ENCODE results near the gene MAN1C1. TPM values are rescaled to one million over a fixed set of nuclear protein-coding genes. Genes with fewer than 3 reads are reported as not detected.

MAN1C1 gene
- total RNA-seq, 1 experiment from 2014 or later, result 1.2 TPM

DNA sequence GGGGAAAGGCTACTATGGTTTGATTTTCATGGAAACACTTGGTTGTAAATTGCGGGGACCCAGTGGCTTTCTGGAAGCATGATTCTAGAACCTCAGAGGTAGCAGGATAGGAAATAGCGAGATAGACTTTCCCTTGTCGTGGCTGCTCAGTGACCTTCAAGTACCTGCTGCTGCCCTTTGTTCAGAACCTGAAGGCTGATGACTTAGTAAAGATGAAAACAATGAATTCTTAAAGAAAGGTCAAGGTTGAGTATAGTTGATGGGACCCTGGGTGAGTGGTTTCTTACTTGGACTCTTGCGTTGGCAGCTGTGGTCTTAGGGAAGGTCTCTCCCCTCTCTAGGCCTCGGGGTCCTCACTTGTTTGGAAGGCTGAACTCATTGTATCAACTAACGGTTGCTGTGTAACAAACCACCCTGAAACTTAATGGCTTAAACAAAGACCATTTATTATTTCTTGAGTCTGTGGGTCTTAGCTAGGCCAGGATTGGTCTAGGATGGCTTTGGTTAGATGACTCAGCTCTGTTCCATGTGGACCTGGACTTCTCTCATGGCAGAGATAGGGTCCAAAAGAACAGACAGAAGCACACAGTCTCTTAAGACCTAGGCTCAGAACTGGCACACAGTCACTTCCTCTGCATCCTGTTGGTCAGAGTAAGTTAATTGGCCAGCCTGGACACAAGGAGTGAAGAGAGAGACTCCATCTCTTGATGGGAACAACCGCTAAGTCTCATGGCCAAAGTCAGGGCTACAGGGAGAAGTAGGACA lies 94.2 kb downstream of the MAN1C1 start:
- no peaks in the 10 kb centered on the region for H4K20me1 ChIP-seq (ENCODE audit: insufficient read depth)
- no peaks in the 10 kb centered on the region for H3K36me3 ChIP-seq (ENCODE audit: control insufficient read depth in 1 of 2, insufficient read depth in 2 of 2, low read length in 2 of 2)
- H2AFZ ChIP-seq (ENCODE audit: low read depth, low read length, poor library complexity, severe bottlenecking), result no peak overlapping the region
- ChIA-PET POLR2A (no interaction called here), CTCF (interaction anchor here (2.6 kb wide), 1 partner anchor 15 kb away, joined by 10 read pairs; no protein-coding TSS in a partner anchor), RAD21 (ENCODE audit: low non-redundant PET in 1 of 2, low total read pairs in 2 of 2, uncharacterized antibody in 2 of 2, unreplicated experiment in 2 of 2) (no interaction called here)
- no peak overlapping the region for H3K27ac ChIP-seq (ENCODE audit: low read depth, low read length)
- no peaks in the 10 kb centered on the region for H3K27me3 ChIP-seq (ENCODE audit: insufficient read depth, low read length)
- no peak overlapping the region for H3K9ac ChIP-seq (ENCODE audit: low read length)
- no peak overlapping the region for H3K4me2 ChIP-seq (ENCODE audit: low read length)
- TF ChIP-seq, protein P1, sequence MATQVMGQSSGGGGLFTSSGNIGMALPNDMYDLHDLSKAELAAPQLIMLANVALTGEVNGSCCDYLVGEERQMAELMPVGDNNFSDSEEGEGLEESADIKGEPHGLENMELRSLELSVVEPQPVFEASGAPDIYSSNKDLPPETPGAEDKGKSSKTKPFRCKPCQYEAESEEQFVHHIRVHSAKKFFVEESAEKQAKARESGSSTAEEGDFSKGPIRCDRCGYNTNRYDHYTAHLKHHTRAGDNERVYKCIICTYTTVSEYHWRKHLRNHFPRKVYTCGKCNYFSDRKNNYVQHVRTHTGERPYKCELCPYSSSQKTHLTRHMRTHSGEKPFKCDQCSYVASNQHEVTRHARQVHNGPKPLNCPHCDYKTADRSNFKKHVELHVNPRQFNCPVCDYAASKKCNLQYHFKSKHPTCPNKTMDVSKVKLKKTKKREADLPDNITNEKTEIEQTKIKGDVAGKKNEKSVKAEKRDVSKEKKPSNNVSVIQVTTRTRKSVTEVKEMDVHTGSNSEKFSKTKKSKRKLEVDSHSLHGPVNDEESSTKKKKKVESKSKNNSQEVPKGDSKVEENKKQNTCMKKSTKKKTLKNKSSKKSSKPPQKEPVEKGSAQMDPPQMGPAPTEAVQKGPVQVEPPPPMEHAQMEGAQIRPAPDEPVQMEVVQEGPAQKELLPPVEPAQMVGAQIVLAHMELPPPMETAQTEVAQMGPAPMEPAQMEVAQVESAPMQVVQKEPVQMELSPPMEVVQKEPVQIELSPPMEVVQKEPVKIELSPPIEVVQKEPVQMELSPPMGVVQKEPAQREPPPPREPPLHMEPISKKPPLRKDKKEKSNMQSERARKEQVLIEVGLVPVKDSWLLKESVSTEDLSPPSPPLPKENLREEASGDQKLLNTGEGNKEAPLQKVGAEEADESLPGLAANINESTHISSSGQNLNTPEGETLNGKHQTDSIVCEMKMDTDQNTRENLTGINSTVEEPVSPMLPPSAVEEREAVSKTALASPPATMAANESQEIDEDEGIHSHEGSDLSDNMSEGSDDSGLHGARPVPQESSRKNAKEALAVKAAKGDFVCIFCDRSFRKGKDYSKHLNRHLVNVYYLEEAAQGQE (IDR thresholded peaks at IDR 0.05; ENCODE audit: low read depth), result no peak
- TF ChIP-seq, protein P2, sequence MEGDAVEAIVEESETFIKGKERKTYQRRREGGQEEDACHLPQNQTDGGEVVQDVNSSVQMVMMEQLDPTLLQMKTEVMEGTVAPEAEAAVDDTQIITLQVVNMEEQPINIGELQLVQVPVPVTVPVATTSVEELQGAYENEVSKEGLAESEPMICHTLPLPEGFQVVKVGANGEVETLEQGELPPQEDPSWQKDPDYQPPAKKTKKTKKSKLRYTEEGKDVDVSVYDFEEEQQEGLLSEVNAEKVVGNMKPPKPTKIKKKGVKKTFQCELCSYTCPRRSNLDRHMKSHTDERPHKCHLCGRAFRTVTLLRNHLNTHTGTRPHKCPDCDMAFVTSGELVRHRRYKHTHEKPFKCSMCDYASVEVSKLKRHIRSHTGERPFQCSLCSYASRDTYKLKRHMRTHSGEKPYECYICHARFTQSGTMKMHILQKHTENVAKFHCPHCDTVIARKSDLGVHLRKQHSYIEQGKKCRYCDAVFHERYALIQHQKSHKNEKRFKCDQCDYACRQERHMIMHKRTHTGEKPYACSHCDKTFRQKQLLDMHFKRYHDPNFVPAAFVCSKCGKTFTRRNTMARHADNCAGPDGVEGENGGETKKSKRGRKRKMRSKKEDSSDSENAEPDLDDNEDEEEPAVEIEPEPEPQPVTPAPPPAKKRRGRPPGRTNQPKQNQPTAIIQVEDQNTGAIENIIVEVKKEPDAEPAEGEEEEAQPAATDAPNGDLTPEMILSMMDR (IDR thresholded peaks at IDR 0.05 in 2 of 3, conservative IDR thresholded peaks at IDR 0.05 in 1 of 3; ENCODE audit: borderline replicate concordance in 1 of 3, insufficient read depth in 1 of 3, low read depth in 2 of 3, low read length in 2 of 3), result no peak
- TF ChIP-seq ELF1 (IDR thresholded peaks at IDR 0.05; ENCODE audit: borderline replicate concordance, low read depth) (no peak), ATF3 (IDR thresholded peaks at IDR 0.05) (no peak), CBX3 (IDR thresholded peaks at IDR 0.05; ENCODE audit: low read depth) (no peak), ZNF274 (IDR thresholded peaks at IDR 0.05; ENCODE audit: low read depth, low read length) (no peak), ZFX (IDR thresholded peaks at IDR 0.05) (no peak), RAD21 (IDR thresholded peaks at IDR 0.05; ENCODE audit: low read depth) (no peak), JUND (IDR thresholded peaks at IDR 0.05) (no peak), EZH2 (IDR thresholded peaks at IDR 0.05) (no peak), TCF7L2 (IDR thresholded peaks at IDR 0.05; ENCODE audit: borderline replicate concordance, extremely low read depth, insufficient read depth, insufficient read length) (no peak), SRF (IDR thresholded peaks at IDR 0.05; ENCODE audit: low read depth) (no peak), POLR2AphosphoS5 (IDR thresholded peaks at IDR 0.05; ENCODE audit: low read depth, low read length) (no peak), EGR1 (IDR thresholded peaks at IDR 0.05; ENCODE audit: low read depth) (no peak), SP1 (IDR thresholded peaks at IDR 0.05; ENCODE audit: low read depth) (no peak), YY1 (IDR thresholded peaks at IDR 0.05; ENCODE audit: extremely low read depth, insufficient replicate concordance, low read depth, low read length) (no peak), FOSL1 (IDR thresholded peaks at IDR 0.05; ENCODE audit: low read depth) (no peak), EZH2phosphoT487 (IDR thresholded peaks at IDR 0.05; ENCODE audit: borderline replicate concordance) (no peak)
- intact Hi-C loops (cut with micrococcal nuclease), result no loop called here
- H3K79me2 ChIP-seq (ENCODE audit: insufficient read depth, low read length), result no peaks in the 10 kb centered on the region
- no peaks in the 10 kb centered on the region for H3K9me3 ChIP-seq (ENCODE audit: control insufficient read depth in 1 of 2, insufficient read depth in 1 of 2, low read depth in 1 of 2, low read length in 2 of 2)
- ATAC-seq, result no peak
- no peak for DNase-seq (ENCODE audit: low read depth, low spot score)
- BruUV-seq (replicated peaks), result no TSS peak
- peaks cover 6 to 26% of the 10 kb centered on the region in 2 experiments; a peak in 3 of 4 replicates for H3K4me1 ChIP-seq (ENCODE audit: control insufficient read depth in 1 of 2, insufficient read depth in 2 of 2, low read length in 2 of 2)
- H3K4me3 ChIP-seq (replicated peaks in 1 of 2; ENCODE audit: low read depth in 1 of 2, low read length in 2 of 2), result no peak overlapping the region
- H3K9me2 ChIP-seq (ENCODE audit: insufficient read depth), result no peaks in the 10 kb centered on the region

Measured in HCT116 (cell line).